Stimulated activated naive CD8-positive, alpha-beta T cell treated with anti-CD3 and anti-CD28 coated beads, Interleukin-15, Interleukin-2, amounts not matched to agents 100 U/mL and 50 U/mL, for 24 hours (primary cell): ENCODE measurements around the gene IQCF2.
"Not testable (repeated sequence)": the region's sequence is repeated elsewhere in the genome, so short reads cannot be mapped to it uniquely, and the experiment has no call there.

Experiments
- ATAC-seq: fragments of 150-1000 bp; cut with Tn5 transposase; one replicate; pipeline ENCODE4 v1.10.0; 2021
- DNase-seq: peaks from one replicate; pipeline ENCODE4 v3.0.0; 2021

Gene IQCF2

GRCh38 chr3:51879937-51880336 is 18.5 kb downstream of the IQCF2 start:
- no peak for DNase-seq

GRCh38 chr3:51886447-51886846 is 25.0 kb downstream of the IQCF2 start:
- DNase-seq: no peak
- ATAC-seq: no peak

More at GRCh38 chr3:51879937-51880336, 18.5 kb downstream of the IQCF2 start:
- no peak for ATAC-seq

- no peak for ATAC-seq
- no peak for DNase-seq
These were observed 26.2 kb downstream of the IQCF2 start for GRCh38 chr3:51887620-51888019.

GRCh38 chr3:51888463-51889105 is 27.2 kb downstream of the IQCF2 start:
- no peak for ATAC-seq
- no peak for DNase-seq

GRCh38 chr3:51891242-51892039 is 30.0 kb downstream of the IQCF2 start:
- ATAC-seq (no peak), DNase-seq (no peak)

- ATAC-seq (no peak), DNase-seq (no peak)
These were observed 33.0 kb downstream of the IQCF2 start for GRCh38 chr3:51894391-51894790.

- ATAC-seq (no peak), DNase-seq (no peak)
These were observed 33.5 kb downstream of the IQCF2 start for GRCh38 chr3:51894939-51895338.

- DNase-seq: no peak
- no peak for ATAC-seq
These were observed 35.3 kb downstream of the IQCF2 start for GRCh38 chr3:51896607-51897305.

- ATAC-seq (no peak), DNase-seq (no peak)
These were observed 36.0 kb downstream of the IQCF2 start for GRCh38 chr3:51897391-51897790.

GRCh38 chr3:51900043-51900442 is 38.6 kb downstream of the IQCF2 start:
- not testable (repeated sequence) for ATAC-seq

GRCh38 chr3:51902361-51902760 is 40.9 kb downstream of the IQCF2 start:
- peak; percentile 21 for DNase-seq
- ATAC-seq: not testable (repeated sequence)

More at GRCh38 chr3:51900043-51900442, 38.6 kb downstream of the IQCF2 start:
- not testable (repeated sequence) for DNase-seq

GRCh38 chr3:51904034-51904823 is 42.8 kb downstream of the IQCF2 start:
- DNase-seq: no peak
- ATAC-seq: no peak

- ATAC-seq (no peak), DNase-seq (no peak)
These were observed 46.6 kb downstream of the IQCF2 start for GRCh38 chr3:51908026-51908425.
